DOHH2 (cell line): Measurements from ENCODE around the gene ELOA.

Experiments
- CTCF ChIP-seq: fragments of 200-600 bp; sonication (generic); IDR thresholded peaks from one replicate; pipeline ENCODE4 v1.5.1; 2014; ENCODE audit warnings: antibody characterized with exemption, mild to moderate bottlenecking, low read depth, low read length; ENCODE audit not compliant: poor library complexity, severe bottlenecking
- EZH2phosphoT487 ChIP-seq: fragments of 200-600 bp; sonication (generic); IDR thresholded peaks from 2 replicates; pipeline ENCODE4 v1.6.1; 2017; ENCODE audit warnings: borderline replicate concordance, mild to moderate bottlenecking, antibody characterized with exemption, low read length, moderate library complexity, mixed read lengths

- no peak for TF ChIP-seq CTCF
- TF ChIP-seq EZH2phosphoT487 = no peak
Observed at GRCh38 chr1:23756676-23757075, 13.4 kb downstream of the ELOA start.
